Kidney glomerular epithelial cell (primary cell): ENCODE results near the gene TERB1.
"Not testable (repeated sequence)": the region's sequence is repeated elsewhere in the genome, so short reads cannot be mapped to it uniquely, and the experiment has no call there.

Source experiments
- DNase-seq: peaks from one replicate; lab custom pipeline; 2025; lab: John Stamatoyannopoulos, UW

The TERB1 gene

DNA sequence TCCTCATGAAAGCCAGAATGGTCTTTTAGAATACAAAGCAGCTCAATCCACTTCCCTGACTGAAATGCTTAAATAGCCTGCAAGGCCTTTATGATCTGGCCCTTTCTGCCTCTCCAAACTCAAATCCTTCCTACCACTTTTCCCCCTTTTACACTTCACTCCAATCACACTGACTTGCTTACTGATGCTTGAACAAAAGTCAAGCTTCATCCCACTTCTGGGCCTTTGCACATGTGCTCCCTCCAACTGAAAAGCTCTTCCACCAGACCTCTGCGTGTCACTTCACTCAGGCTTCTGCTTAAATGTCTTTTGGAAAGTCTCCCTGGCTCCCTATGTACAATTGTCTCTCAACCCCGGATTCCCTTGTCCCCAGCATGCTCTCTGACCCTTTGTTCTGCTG, 13.3 kb upstream of the TERB1 start:
- no peak for DNase-seq

DNA sequence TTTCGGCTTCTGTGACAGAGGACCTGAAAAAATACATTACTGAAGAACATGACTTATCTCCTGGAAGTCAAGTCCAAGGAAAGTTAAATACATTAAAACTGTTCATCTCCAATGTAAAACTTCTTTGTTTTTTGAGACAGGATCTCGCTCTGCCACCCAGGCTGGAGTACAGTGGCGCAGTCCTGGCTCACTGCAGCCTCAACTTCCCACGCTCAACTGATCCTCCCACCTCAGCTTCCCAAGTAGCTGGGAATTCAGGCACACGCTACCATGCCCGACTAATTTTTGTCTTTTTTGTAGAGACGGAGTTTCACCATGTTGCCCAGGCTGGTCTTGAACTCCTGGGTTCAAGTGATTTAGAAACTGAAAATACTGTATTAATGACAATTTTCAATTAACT, 9.7 kb upstream of the TERB1 start:
- DNase-seq, result no peak

DNA sequence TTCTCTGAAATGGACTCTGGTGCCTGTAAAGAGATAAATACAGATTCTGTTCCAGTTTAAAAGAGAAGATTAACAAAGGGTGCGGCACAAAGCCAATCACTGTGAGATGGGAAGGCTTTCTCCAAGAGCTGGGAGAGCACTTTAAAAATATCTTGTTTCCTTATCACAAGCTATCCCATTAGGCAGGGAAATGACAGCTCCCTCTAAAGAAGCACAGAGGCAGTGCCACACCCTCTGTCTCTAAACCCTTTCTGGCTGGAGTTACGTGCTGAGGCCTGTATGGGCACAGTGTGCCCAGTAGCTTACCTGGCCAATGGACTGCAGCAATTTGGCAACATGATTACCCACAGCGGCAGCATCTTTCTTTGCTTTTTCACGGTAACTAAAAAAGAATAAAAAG, 9.0 kb upstream of the TERB1 start:
- no peak for DNase-seq

DNA sequence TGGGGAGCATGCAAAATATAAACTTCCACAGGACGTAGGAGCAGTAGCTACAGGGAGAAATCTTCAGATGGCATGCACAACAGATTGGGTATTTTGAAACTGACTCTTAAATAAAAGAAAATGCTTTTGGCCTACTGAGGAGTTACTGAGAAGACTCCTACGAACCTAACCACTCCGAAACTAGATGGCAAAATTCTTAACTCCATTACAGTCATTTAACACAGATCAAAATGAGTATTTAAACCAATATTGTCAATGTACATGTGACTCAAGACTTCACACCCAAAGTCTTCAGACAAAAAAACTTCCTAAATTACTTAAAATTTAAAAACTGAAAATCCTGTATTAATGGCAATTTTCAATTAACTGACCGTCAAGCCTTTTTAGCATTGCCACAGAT, 8.4 kb upstream of the TERB1 start:
- DNase-seq, result no peak

DNA sequence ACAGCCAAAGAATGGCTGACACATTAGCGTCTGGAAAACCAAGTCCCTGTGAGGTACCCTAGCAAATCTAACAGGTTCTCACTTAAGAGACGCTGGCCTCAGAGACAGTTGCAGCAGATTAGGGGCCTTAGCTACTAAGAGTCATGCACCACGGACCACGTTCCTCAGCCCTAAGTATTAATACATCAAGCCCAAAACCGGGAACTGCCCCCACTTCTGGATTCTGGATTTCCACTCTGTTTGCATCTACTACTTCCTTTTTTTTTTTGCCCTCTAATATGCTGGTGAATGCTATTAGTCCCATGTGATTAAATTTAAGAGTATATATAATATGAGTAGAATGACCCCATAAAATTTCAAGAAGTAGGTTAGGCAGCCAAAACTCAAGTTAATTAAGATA, 775 bp upstream of the TERB1 start:
- DNase-seq, result no peak

DNA sequence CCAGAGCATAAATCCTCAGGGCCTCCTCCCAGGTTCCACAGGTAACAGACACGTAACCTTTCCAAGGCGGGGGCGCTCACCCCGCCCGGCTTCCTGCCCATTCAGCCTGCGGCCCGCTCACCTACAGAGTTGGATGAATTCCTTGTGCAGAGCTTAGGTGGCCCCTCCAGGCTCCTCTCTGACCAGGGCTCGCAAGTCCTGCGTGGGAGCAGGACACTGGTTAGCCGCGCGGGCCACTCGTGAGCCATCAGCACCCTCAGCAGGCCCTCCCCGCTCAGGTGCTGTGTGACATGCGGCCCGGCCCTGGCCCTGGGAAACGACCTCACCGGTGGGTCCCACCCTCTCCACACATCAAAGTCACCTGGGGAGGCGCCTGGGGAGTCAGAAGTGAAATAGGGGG, 528 bp downstream of the TERB1 start:
- no peak for DNase-seq

DNA sequence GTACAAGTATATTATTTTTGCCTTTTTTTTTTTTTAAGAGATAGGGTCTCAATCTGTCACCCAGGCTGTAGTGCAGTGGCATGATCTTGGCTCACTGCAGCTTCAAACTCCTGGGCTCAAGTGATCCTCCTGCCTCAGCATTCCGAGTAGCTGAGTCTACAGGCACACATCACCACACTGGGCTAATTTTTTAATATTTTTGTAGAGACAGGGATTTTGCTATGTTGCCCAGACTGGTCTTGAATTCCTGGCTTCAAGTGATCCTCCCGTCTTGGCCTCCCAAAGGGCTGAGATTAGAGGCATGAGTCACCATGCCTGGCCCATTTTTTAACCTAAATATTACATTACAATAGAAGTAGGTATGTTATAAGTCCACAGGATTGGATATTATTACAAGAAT, 3.2 kb downstream of the TERB1 start:
- no peak for DNase-seq

DNA sequence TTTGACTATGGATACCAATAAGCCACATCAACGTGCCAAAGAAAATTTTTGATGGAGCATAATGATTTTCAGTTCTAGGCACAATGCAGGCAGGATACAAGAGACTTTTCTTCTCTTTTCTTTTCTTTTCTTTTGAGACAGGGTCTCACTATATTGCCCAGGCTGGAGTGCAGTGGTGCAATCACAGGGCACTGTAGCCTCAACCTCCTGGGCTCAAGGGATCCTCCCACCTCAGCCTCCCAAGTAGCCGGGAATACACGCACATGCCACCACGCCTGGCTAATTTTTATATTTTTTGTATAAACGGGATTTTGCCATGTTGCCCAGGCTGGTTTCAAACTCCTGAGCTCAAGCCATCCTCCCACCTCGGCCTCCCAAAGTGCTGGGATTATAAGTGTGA, 7.4 kb downstream of the TERB1 start:
- DNase-seq, result not testable (repeated sequence)

DNA sequence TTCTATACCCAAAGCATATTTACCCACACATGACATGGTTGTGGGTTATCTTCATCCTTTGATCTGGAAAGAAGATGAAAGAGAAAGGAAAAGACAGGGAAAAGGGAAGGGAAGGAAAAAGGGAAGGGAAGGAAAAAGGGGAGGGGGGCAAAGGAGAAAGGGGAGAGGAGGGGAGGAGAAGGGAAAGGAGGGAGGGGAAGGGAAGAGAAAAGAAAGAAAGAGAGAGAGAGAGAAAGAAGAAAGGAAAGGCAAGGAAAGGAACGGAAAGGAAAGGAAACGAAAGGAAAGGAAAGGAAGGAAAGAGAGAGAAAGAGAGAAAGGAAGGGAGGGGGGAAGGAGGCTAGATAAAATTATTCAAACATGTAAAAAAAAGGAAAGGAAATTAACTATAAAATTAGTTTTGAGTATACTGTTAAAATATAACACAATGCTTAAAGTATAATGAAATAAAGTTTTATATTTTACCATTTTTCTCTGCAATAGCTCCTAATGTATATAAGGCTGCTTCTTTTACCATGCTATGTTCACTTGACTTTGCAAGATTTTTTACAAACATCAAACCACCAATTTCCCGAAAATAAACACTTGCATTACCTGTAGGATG, 11.2 kb downstream of the TERB1 start:
- DNase-seq, result no peak

DNA sequence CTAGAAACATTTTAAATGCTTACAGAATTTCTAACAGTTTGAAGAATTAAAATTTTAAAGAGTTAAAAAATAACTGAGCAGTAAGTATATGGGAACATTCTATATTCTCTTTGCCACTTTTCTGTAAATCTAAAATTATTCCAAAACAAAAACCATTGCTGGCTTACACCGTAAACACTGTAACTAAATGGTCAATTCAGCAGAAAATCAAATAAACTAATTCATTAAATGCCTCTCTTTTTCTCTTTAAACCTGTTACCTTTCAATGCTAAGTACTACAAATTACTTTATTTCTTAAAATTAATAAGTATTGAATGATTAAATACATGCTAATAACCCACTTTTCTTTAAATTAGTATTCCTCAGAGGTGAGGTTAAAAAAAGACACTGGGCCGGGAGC, 14.0 kb downstream of the TERB1 start:
- DNase-seq, result no peak

DNA sequence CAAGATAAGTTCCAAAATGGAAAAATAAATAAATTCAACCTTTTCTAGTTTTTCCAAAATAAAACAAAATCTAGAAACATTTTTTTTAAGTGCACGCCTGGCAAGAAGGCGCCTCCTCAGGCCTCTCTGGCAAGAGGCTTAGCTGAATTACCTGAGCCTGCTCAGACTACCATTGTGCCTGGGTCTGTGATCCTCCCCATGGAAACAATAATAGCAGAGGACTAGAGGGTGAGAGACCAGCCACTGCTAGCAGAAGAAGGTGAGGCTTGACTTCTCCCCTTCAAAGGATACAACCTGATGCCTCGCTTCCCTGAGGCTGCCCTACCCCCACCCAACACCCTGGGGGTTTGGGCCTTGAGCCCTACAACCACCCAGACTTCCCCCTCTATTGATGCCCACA, 14.8 kb downstream of the TERB1 start:
- DNase-seq, result no peak

DNA sequence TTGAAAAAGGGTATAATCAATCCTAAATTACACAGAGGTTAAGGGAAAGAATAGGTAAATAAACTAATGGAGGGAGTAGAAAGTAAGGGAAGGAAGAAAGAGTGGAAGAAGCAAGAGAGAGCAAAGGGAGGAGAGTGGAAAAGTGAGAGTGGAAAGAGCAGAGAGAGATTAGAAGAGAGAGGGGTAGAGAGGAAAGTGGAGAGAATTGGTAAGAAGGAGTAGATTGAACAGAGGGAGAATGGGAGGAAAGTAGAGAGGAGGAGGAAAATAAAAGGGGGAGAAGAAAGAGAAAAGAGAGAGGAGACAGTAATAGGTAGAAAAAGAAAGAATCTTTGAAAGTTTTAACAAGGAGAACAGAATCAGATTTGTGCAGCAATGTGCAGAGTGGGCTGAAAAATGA, 24.9 kb downstream of the TERB1 start:
- DNase-seq, result no peak

DNA sequence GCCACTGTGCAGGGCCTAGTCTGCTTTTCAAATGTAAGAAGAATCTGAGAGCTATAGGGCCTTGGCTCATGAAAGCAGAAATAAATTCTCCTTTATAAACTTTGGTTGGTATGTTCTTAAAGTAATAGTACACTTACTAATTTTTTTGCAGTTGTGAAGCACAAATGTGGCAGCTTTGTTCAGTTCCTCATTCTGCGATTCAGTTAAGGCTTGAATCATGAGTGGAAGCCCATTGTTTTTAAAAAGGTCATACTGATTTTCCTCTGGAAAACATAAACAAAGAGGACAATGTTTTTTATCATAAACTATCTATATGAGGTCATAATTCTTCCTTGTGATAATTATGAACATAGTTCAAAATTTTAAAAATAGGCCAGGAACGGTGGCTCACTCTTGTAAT, 26.4 kb downstream of the TERB1 start:
- no peak for DNase-seq

DNA sequence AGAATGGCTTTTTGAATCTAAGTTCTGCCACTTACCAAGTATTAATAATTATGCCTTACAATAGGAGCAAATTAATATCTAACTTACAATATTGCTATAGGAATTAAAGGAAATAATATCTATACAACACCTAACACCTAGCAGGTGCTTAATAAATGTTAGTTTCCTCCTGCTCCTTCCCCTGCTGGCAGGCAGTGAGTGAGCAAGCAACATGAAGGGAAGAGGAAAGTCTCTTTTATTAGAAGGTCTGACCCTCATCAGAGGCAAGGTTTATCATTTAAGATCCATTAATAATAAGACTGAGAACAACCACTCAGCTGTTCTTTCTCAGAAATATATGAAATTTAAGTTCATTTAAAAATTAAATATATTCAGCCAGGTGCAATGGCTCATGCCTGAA, 43.3 kb downstream of the TERB1 start:
- no peak for DNase-seq

DNA sequence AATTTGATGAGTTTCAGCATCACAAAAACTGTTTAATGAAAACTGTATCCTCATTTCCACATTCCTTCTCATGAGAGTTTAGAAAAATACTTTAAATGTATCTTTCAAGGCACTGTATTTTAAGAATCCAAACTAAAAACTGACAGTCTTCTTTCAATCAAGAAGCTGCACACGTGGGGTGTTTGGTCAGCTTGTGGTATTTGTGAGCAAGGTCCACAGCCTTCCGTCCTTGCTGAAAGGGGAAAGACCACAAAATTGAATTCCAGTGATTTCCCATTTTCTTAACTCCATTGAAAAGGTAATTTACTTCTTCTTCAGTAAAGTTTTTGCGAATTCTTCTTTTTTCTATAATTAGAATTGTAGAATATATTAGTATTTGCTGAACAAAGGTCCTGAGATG, 46.6 kb downstream of the TERB1 start:
- DNase-seq, result no peak

DNA sequence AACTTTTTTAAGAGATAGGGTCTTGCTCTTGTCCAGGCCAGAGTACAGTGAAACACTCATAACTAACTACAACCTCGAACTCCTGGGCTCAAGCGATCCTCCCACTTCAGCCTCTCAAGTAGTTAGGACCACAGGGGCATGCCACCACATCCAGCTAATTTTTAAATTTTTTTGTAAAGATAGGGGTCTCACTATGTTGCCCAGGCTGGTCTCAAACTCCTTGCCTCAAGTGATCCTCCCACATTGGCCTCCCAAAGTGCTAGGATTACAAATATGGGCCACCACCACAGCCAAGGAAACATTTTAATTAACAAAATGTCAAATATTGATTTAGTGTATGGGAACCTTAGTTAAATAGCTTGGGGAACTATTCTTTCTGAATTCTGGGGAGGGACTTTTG, 47.2 kb downstream of the TERB1 start:
- no peak for DNase-seq

DNA sequence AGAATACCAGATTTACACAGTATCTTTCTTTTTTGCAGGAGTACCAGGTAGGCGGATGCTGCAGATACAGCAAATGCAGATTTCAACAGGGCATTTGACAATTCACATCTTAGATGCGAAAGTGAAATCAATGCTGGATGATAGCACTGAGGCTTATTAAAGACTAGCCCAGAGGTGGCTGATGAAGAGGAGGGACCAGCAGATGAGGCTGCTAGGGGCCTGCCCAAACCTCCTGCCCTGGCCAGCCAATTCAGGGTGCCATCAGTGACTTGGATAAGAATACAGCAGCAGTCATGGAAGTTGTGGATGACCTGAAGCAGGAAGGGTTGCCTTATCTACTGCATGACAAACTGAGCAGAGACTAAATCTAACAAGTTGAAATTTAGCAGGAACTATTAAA, 48.4 kb downstream of the TERB1 start:
- no peak for DNase-seq

DNA sequence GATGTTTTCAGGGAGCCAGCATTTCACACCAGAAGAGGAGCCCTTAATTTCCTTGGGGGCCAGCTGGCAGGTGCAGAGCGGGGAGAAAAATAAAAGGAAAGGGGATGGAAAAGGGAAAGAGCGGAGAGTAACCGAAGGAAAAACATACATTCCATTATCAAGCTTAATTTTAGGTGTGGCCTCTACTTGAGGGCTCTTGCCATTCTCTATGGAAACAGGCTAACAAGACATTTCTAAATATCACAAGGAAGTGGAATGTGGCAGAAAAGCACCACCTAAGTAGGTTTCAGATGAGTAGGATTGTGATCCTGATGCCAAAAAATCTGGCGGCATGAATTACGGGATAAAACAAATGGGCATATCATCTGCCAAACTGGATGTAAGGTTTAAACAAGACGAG, 49.0 kb downstream of the TERB1 start:
- no peak for DNase-seq

DNA sequence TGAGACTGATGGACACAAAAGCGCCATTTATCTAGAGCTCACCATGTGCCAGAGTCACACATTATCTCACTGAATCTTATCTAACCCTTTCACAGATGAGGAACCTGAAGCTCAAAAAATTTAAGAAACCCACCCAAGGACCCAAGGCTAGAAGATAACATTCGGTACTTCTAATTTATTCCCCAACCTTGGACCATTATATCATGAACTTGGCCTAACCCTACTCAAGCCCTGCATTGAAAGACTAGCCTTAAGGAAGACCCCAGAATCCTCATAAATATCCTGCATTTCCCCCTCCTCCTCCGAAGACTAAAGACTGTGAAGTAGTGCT, 49.4 kb downstream of the TERB1 start:
- DNase-seq, result no peak

DNA sequence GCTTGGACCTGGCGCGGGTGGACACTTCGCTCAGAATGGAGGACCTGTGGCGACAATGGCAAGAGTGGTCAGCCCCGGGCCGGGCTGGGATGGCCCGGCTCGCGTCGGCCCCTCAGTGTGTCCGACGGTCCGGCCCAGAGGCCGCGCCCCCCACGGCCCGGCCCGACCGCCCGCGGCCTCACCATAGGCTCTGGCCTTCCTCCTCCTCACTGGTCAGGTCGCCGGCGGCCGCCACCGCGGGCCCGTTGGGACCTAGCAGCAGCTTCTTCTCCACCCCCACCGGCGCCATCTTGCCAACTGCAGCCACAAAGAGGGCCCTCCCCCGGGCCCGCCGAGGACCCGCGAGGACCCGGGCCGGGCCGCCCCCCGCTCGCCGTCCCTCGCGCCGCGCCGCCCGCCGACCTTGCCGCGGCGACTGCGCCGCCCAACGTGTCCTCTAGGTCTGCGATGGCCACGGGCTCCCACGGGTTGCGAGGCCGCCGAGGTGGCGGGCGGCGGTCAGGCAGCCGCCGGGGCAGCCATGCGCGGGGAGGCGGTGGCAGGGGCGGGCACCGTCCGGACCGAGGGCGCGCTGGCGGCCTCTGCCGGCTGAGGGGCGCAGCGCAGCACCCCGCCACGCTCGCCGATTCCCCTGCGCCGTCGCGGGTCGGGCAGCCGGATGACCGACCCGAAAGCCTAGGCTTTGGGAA, 49.9 kb downstream of the TERB1 start, which contains the start of gene DYNC1LI2:
Gene DYNC1LI2, minus strand, starts transcription at position 307 of the 689 bp plus-strand sequence. Its CDS starts 18 bp downstream, at position 289.
- DNase-seq, result peak; percentile 85

DNA sequence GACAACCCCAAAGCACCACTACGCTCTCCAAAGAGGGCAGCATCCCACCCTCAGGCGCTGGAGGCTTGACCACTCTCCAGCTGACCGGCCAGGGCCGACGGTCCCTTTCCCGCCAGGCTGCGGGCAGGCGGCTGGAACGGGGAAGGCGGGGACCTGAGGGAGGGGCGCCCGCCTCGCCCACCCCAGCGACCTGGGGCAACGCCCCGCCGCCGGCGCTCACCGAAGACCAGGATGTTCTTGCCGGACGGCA, 50.4 kb downstream of the TERB1 start:
- no peak for DNase-seq

DNA sequence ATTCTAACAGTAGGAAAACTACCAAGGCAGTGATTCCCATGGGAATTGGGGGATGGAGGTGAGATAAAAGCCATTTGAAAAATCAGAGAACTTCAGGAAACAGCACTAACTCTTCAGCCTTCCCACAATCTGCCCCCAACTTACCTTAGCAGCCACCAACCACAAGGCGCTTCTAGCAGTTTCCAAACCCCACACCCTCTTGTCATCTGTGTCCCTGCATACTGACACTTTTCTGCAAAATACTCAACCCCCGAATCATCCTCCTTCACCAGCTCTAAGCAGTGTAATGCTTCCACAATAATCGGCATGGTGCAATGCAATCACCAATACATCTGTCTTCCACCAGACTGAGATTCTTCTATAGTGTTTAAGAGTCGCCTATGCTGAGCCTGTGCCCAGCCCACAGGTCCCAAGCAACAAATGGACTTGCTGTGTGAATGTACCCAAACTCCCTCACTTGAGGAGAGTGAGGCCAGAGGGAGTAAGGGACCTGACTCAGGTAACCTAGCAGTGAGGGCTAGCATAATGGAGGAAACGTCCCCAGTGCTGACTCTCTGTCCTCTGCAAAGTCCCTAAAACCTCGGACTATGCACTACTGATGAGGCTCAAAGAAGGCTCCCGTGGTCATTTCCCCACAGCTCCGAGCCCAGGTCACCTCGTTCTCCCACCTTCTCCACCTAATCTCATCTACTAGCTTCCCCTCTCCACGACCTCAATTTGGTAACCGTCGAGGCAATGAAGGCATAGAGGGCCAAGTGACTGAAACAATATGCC, 50.9 kb downstream of the TERB1 start:
- DNase-seq, result no peak

DNA sequence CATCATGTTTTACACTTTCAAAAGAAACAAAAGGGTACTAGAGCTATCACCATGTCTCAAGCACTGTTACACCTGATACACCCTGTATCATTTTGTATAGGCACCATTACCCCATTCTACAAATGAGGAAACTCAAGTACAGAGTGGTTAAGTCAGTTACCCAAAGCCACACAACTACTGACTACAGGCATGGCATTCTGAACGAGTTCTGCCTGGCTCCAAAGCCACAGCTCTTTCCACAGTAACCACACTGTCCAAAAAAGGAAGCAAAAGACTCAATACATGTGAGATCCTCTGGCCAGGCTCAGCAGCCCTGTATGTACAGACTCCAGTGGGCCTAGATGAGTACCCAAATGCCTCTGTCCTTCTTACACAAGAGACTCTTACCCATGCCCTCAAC, 54.7 kb downstream of the TERB1 start:
- no peak for DNase-seq

DNA sequence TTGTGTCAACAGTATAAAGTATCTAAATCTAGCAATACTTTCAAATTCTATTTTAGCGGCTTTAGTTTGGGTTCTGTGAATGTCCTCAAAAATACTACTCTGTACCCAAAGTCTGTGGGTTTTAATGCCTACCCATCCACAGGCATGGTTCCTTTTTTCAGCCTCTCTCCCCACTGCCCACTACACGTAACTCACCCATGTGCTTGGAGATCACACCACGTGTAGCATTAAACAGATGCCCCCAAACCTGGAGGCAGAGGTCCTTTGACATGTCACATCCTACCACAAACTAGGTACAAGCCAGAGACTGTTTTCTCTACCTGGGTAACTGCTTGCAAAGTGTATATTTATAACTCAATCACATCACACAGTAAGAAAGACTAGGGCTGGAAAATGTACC, 55.3 kb downstream of the TERB1 start:
- no peak for DNase-seq
